ENCODE measurements around the gene AURKB. TPM values are rescaled to one million over a fixed set of nuclear protein-coding genes. Genes with fewer than 3 reads are reported as not detected.

AURKB gene
- total and polyA plus RNA-seq, 2 of the 13 experiments (the other 11 are each of a cell fraction or from before 2014, with no cell fraction given) = 29.5 to 75.3 TPM

- TF ChIP-seq MXD3 (CRISPR knock-in tag; IDR thresholded peaks at IDR 0.05) (peak; percentile 20; the same call in 1 of the 2 replicates), NFE2 (CRISPR knock-in tag; IDR thresholded peaks at IDR 0.05) (0 out of 2 replicates have a peak, but pooled peaks have one; percentile 14), ZNF101 (CRISPR knock-in tag; IDR thresholded peaks at IDR 0.05; ENCODE audit: borderline replicate concordance, low read depth) (peak; percentile 73; the same call in 1 of the 2 replicates), ZNF337 (CRISPR knock-in tag; IDR thresholded peaks at IDR 0.05; ENCODE audit: borderline replicate concordance, low read depth) (0 out of 2 replicates have a peak, but pooled peaks have one; percentile 17), RFX1 (IDR thresholded peaks at IDR 0.05) (no peak), ZBTB39 (CRISPR knock-in tag; IDR thresholded peaks at IDR 0.05) (peak; percentile 89), PRDM10 (CRISPR knock-in tag; IDR thresholded peaks at IDR 0.05; ENCODE audit: low read depth) (peak; percentile 12; the same call in 1 of the 2 replicates), SATB2 (CRISPR knock-in tag; IDR thresholded peaks at IDR 0.05) (no peak; the same call in 1 of the 2 replicates), BHLHE40 (IDR thresholded peaks at IDR 0.05; ENCODE audit: low read length) (no peak), ZSCAN12 (CRISPR knock-in tag; IDR thresholded peaks at IDR 0.05) (no peak; the same call in 1 of the 2 replicates), ATRX (CRISPR knock-in tag; IDR thresholded peaks at IDR 0.05; ENCODE audit: borderline replicate concordance) (no peak), ZNF83 (CRISPR knock-in tag; IDR thresholded peaks at IDR 0.05; ENCODE audit: borderline replicate concordance) (0 out of 2 replicates have a peak, but pooled peaks have one; percentile 60), ZSCAN9 (CRISPR knock-in tag; IDR thresholded peaks at IDR 0.05; ENCODE audit: borderline replicate concordance) (peak; percentile 47; the same call in 1 of the 2 replicates), HES4 (CRISPR knock-in tag; IDR thresholded peaks at IDR 0.05; ENCODE audit: borderline replicate concordance) (peak; percentile 89), KLF15 (CRISPR knock-in tag; IDR thresholded peaks at IDR 0.05; ENCODE audit: borderline replicate concordance) (no peak), ZNF543 (CRISPR knock-in tag; IDR thresholded peaks at IDR 0.05) (peak; percentile 49; the same call in 1 of the 2 replicates), UBTF (CRISPR knock-in tag; IDR thresholded peaks at IDR 0.05) (peak; percentile 92), NFYB (CRISPR knock-in tag; IDR thresholded peaks at IDR 0.05) (peak; percentile 29; the same call in 1 of the 2 replicates), POLR2A (IDR thresholded peaks at IDR 0.05; ENCODE audit: insufficient read depth in 1 of 2, low read depth in 2 of 2, low read length in 2 of 2) (peak; percentile 53 to 78; a peak in 3 of 4 replicates), WIZ (CRISPR knock-in tag; IDR thresholded peaks at IDR 0.05) (0 out of 2 replicates have a peak, but pooled peaks have one; percentile 43), ZNF570 (CRISPR knock-in tag; IDR thresholded peaks at IDR 0.05; ENCODE audit: borderline replicate concordance) (no peak)
These were observed 12.4 kb upstream of the AURKB start (continued) for GRCh38 chr17:8222630-8223355.

Measured in HepG2 (cell line).